GM21381 (cell line): ENCODE data around the gene EIF3K.
A peak's percentile ranks its signal among the peaks of the same experiment; 100 is the strongest.

ENCODE experiments used
- ATAC-seq: cut with Tn5 transposase; IDR thresholded peaks from one replicate; pipeline ENCODE4 v1.9.1; 2021; ENCODE audit warnings: mild to moderate bottlenecking, moderate library complexity; ENCODE audit not compliant: unreplicated experiment

Gene EIF3K

GRCh38 chr19:38683393-38684077 lies 64.5 kb downstream of the EIF3K start:
- no peak for ATAC-seq

DNA sequence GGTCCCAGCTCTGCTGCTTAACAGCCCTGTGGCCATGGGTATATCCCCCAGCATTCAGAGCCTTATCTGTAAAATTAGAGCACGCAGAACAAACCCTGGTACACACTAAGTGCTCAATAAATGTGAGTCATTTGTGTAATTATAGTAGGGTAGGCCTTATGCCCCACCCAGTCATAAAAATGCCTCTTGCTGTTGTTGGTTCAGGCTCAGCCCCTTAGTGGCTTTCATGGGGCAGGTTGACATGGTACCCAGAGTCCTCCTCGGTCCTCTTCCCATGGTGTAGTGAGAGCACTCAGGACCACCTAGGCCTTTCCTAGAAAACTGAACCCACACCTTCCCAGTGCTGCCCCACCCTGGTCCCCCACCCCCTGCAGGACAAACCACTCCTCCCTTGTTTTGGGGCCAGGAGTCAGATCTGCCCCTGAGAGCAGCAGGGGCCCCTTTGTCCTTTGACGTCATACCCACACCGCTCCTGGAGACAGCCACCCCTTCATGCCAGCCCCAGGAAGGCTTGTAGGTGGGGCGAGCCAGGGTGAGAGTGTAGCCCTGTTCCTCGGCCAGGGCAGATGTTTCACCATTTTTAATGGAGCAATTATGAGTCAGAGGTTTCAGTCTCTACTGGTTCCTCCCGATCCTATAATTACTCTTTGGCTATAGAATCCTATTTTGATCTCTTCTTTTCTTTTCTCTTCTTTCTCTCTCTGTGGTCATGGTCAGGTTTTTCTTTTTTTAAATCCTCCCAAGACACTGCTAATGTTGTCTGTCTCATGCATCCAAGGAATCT lies 65.3 kb downstream of the EIF3K start:
- no peak for ATAC-seq

- ATAC-seq = no peak
Measured at GRCh38 chr19:38684862-38685665, 66.1 kb downstream of the EIF3K start.

DNA sequence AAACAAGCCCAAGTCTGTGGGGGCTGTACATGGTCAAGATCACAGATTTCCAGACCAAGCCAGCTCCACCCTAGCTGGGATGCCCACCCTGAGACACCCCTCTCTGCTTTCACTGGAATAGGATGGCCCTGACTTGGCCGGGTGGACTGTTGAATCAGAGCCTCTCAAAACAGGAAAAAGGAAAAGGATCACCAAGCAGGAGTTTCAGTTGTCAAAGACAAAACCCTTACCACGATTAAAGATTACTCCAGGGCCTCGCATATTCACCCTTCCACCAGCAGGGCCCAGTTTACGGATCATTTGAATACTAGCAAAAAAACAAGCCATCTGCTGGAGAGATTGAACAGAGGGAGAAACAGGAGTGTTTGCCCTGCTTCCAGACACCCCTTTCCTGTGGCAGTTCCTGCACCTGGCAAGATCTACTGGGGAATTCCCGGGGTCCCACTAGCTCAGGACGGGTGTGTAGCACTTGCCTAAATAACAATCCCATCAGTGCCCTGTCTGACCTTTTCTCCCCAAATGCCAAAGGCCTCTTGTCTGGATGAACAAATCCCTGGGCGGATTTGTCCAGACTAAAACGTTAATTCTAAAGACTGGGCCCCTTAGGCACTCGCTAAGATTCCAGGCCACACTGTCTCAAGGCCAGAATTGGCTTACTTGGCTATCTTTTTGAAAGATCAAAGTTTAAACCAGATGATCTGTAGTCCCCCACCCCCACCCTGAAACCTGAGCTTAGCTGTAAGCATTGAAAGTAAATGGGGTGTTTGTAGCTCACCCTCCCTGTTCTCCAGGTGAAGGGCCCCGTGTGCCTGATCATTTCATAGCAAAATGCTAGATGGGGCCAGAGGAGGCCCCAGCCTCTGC lies 66.9 kb downstream of the EIF3K start:
- no peak for ATAC-seq

DNA sequence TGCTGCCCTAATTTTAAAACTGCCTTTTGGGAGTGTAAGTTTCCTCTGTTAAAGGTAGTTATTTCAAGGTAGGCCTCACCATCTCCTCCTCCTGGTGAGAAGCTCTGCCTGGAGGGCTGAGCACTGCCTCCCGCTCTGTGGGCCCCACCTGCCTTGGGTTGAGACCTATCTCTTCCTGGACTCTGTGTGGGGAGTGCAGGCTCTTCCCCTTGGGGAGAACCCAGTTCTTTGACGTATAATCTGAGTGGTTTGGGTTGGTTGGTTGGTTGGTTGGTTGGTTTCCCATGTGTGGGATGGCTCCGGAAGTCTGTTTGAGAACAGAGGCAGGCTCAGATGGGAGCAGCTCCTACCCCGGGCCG lies 67.5 kb downstream of the EIF3K start:
- peak; percentile 51 for ATAC-seq
